ENCODE results near the gene IL10RB. TPM values are rescaled to one million over a fixed set of nuclear protein-coding genes. Genes with fewer than 3 reads are reported as not detected.
"Not testable (repeated sequence)": the region's sequence is repeated elsewhere in the genome, so short reads cannot be mapped to it uniquely, and the experiment has no call there.

Gene IL10RB
- total RNA-seq, 1 donor = 39.8 TPM

GRCh38 chr21:33241846-33242245 lies 24.3 kb upstream of the IL10RB start:
- DNase-seq (ENCODE audit: low read depth) = no peak
- TF ChIP-seq CTCF (IDR thresholded peaks at IDR 0.05; ENCODE audit: insufficient read depth, low read length) = no peak
- H3K4me3 ChIP-seq (ENCODE audit: low read depth, low read length) = no peak overlapping the region

- not testable (repeated sequence) for DNase-seq (ENCODE audit: low read depth); H3K4me3 ChIP-seq (ENCODE audit: low read depth, low read length)
Measured at GRCh38 chr21:33242846-33243245, 23.3 kb upstream of the IL10RB start.

GRCh38 chr21:33244082-33244778 lies 21.9 kb upstream of the IL10RB start:
- TF ChIP-seq CTCF (IDR thresholded peaks at IDR 0.05; ENCODE audit: insufficient read depth, low read length) = no peak
- no peak for DNase-seq (ENCODE audit: low read depth)
- H3K4me3 ChIP-seq (ENCODE audit: low read depth, low read length) = no peak overlapping the region

GRCh38 chr21:33244779-33245105 lies 21.4 kb upstream of the IL10RB start:
- DNase-seq (ENCODE audit: low read depth) = no peak
- H3K4me3 ChIP-seq (ENCODE audit: low read depth, low read length) = no peak overlapping the region
- TF ChIP-seq CTCF (IDR thresholded peaks at IDR 0.05; ENCODE audit: insufficient read depth, low read length) = no peak

GRCh38 chr21:33245289-33245918 lies 20.8 kb upstream of the IL10RB start:
- H3K4me3 ChIP-seq (ENCODE audit: low read depth, low read length) = no peak overlapping the region
- DNase-seq (ENCODE audit: low read depth) = no peak
- no peak for TF ChIP-seq CTCF (IDR thresholded peaks at IDR 0.05; ENCODE audit: insufficient read depth, low read length)

GRCh38 chr21:33246506-33246905 lies 19.7 kb upstream of the IL10RB start:
- TF ChIP-seq CTCF (IDR thresholded peaks at IDR 0.05; ENCODE audit: insufficient read depth, low read length) = no peak
- DNase-seq (ENCODE audit: low read depth) = no peak
- H3K4me3 ChIP-seq (ENCODE audit: low read depth, low read length) = no peak overlapping the region

- TF ChIP-seq CTCF (IDR thresholded peaks at IDR 0.05; ENCODE audit: insufficient read depth, low read length) = no peak
- no peak for DNase-seq (ENCODE audit: low read depth)
- no peak overlapping the region for H3K4me3 ChIP-seq (ENCODE audit: low read depth, low read length)
Measured at GRCh38 chr21:33246963-33247362, 19.2 kb upstream of the IL10RB start.
